Measurements from ENCODE around the gene ISLR. TPM values are rescaled to one million over a fixed set of nuclear protein-coding genes. Genes with fewer than 3 reads are reported as not detected.
A peak's percentile ranks its signal among the peaks of the same experiment; 100 is the strongest.

The ISLR gene
- total RNA-seq, 1 donor, result 106 TPM

DNA sequence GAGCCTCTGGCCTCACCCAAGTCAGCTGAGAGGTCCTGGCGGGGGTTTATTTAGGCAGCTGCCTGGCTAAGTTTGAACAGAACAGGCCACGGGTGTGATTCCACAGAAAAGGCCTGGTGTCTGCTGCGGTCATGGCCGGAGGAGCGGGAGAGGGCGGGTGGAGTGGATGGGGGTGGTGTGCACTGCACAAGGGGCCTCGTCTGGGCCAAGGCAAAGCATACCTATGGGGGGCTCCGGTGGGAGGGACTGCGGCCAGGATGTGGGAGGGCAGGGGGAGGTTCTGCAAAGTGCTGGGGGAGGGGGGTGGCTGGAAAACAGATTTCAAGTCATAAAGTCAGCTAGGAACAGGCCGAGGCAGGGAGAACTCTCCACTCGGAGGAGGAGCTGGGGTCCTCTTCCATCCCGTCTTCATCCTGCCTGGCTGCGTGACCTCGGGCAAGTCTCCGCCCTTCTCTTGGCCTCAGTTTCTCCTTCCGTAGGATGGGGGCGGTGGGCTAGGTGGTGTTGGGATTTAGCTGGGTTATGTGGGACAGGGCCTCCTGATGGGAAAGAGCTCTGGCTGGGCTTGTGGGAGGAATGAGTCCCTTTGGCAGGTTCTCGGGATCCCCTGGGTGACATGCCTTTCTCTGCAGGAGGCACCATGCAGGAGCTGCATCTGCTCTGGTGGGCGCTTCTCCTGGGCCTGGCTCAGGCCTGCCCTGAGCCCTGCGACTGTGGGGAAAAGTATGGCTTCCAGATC is 878 bp downstream of the ISLR start:
- Histone ChIP-seq H3K27me3 (ENCODE audit: insufficient read depth, low read length) (no peaks in the 10 kb centered on the region), H3K27ac (ENCODE audit: low read depth, low read length) (no peak overlapping the region), H3K4me3 (ENCODE audit: insufficient read depth, low read length) (peak overlapping the region; percentile 31), H4K20me1 (ENCODE audit: insufficient read depth, low read length) (no peaks in the 10 kb centered on the region), H3K4me2 (ENCODE audit: insufficient read depth, low read length) (peak overlapping the region; percentile 39), H3K4me1 (ENCODE audit: insufficient read depth, low read length) (peaks cover 40% of the 10 kb centered on the region), H3K9me3 (ENCODE audit: low read depth, low read length) (no peaks in the 10 kb centered on the region), H2AFZ (ENCODE audit: low read length) (peak overlapping the region; percentile 56), H3K79me2 (ENCODE audit: insufficient read depth, low read length) (no peaks in the 10 kb centered on the region), H3K36me3 (ENCODE audit: insufficient read depth, low read length) (no peaks in the 10 kb centered on the region)
- DNase-seq (ENCODE audit: insufficient read length, low spot score, missing footprints), result no peak
- TF ChIP-seq, protein P1, sequence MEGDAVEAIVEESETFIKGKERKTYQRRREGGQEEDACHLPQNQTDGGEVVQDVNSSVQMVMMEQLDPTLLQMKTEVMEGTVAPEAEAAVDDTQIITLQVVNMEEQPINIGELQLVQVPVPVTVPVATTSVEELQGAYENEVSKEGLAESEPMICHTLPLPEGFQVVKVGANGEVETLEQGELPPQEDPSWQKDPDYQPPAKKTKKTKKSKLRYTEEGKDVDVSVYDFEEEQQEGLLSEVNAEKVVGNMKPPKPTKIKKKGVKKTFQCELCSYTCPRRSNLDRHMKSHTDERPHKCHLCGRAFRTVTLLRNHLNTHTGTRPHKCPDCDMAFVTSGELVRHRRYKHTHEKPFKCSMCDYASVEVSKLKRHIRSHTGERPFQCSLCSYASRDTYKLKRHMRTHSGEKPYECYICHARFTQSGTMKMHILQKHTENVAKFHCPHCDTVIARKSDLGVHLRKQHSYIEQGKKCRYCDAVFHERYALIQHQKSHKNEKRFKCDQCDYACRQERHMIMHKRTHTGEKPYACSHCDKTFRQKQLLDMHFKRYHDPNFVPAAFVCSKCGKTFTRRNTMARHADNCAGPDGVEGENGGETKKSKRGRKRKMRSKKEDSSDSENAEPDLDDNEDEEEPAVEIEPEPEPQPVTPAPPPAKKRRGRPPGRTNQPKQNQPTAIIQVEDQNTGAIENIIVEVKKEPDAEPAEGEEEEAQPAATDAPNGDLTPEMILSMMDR (IDR thresholded peaks at IDR 0.05; ENCODE audit: extremely low read depth, low read depth, low read length), result no peak

DNA sequence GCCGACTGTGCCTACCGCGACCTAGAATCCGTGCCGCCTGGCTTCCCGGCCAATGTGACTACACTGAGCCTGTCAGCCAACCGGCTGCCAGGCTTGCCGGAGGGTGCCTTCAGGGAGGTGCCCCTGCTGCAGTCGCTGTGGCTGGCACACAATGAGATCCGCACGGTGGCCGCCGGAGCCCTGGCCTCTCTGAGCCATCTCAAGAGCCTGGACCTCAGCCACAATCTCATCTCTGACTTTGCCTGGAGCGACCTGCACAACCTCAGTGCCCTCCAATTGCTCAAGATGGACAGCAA is 1.4 kb downstream of the ISLR start:
- Histone ChIP-seq H3K4me3 (ENCODE audit: insufficient read depth, low read length) (no peak overlapping the region), H3K36me3 (ENCODE audit: insufficient read depth, low read length) (no peaks in the 10 kb centered on the region), H3K4me1 (ENCODE audit: insufficient read depth, low read length) (peaks cover 45% of the 10 kb centered on the region), H3K79me2 (ENCODE audit: insufficient read depth, low read length) (no peaks in the 10 kb centered on the region), H2AFZ (ENCODE audit: low read length) (no peak overlapping the region), H3K27ac (ENCODE audit: low read depth, low read length) (no peak overlapping the region), H3K9me3 (ENCODE audit: low read depth, low read length) (no peaks in the 10 kb centered on the region), H3K27me3 (ENCODE audit: insufficient read depth, low read length) (no peaks in the 10 kb centered on the region), H3K4me2 (ENCODE audit: insufficient read depth, low read length) (no peak overlapping the region), H4K20me1 (ENCODE audit: insufficient read depth, low read length) (no peaks in the 10 kb centered on the region)
- TF ChIP-seq, protein P1 (IDR thresholded peaks at IDR 0.05; ENCODE audit: extremely low read depth, low read depth, low read length), result no peak
- DNase-seq (ENCODE audit: insufficient read length, low spot score, missing footprints), result no peak

GRCh38 chr15:74175271-74176191 is 2.0 kb downstream of the ISLR start:
- Histone ChIP-seq H3K36me3 (ENCODE audit: insufficient read depth, low read length) (no peaks in the 10 kb centered on the region), H3K4me3 (ENCODE audit: insufficient read depth, low read length) (no peak overlapping the region), H3K9me3 (ENCODE audit: low read depth, low read length) (no peaks in the 10 kb centered on the region), H4K20me1 (ENCODE audit: insufficient read depth, low read length) (no peaks in the 10 kb centered on the region), H3K27ac (ENCODE audit: low read depth, low read length) (no peak overlapping the region), H2AFZ (ENCODE audit: low read length) (no peak overlapping the region), H3K4me1 (ENCODE audit: insufficient read depth, low read length) (peaks cover 51% of the 10 kb centered on the region), H3K4me2 (ENCODE audit: insufficient read depth, low read length) (no peak overlapping the region), H3K27me3 (ENCODE audit: insufficient read depth, low read length) (no peaks in the 10 kb centered on the region), H3K79me2 (ENCODE audit: insufficient read depth, low read length) (no peaks in the 10 kb centered on the region)
- DNase-seq (ENCODE audit: insufficient read length, low spot score, missing footprints), result no peak
- TF ChIP-seq, protein P1 (IDR thresholded peaks at IDR 0.05; ENCODE audit: extremely low read depth, low read depth, low read length), result no peak
